ENCODE results near the gene CASP10.
"Not testable (repeated sequence)": the region's sequence is repeated elsewhere in the genome, so short reads cannot be mapped to it uniquely, and the experiment has no call there.

The CASP10 gene

GRCh38 chr2:201182650-201183364 is at the start of gene CASP10:
Gene CASP10 (plus strand): TSS chr2:201183141. CDS start chr2:201185778, 2,637 bp downstream.
- DNase-seq = no peak

GRCh38 chr2:201135386-201135785 is 47.6 kb upstream of the CASP10 start:
- DNase-seq = no peak

- DNase-seq = no peak
Measured at GRCh38 chr2:201136889-201137321, 46.0 kb upstream of the CASP10 start.

- no peak for DNase-seq
Measured at GRCh38 chr2:201137505-201138400, 45.2 kb upstream of the CASP10 start.

- DNase-seq = no peak
Measured at GRCh38 chr2:201138401-201138970, 44.5 kb upstream of the CASP10 start.

GRCh38 chr2:201138986-201139781 is 43.8 kb upstream of the CASP10 start:
- DNase-seq = not testable (repeated sequence)

- no peak for DNase-seq
Measured at GRCh38 chr2:201139836-201140604, 42.9 kb upstream of the CASP10 start.

GRCh38 chr2:201144101-201145051 is 38.6 kb upstream of the CASP10 start:
- DNase-seq = no peak

GRCh38 chr2:201148434-201148990 is 34.4 kb upstream of the CASP10 start:
- no peak for DNase-seq

- no peak for DNase-seq
Measured at GRCh38 chr2:201149064-201149820, 33.7 kb upstream of the CASP10 start.

GRCh38 chr2:201149821-201150165 is 33.1 kb upstream of the CASP10 start:
- DNase-seq = not testable (repeated sequence)

GRCh38 chr2:201150454-201151020 is 32.4 kb upstream of the CASP10 start:
- no peak for DNase-seq

- no peak for DNase-seq
Measured at GRCh38 chr2:201151127-201151981, 31.6 kb upstream of the CASP10 start.

GRCh38 chr2:201152517-201152916 is 30.4 kb upstream of the CASP10 start:
- no peak for DNase-seq

- no peak for DNase-seq
Measured at GRCh38 chr2:201152999-201153815, 29.7 kb upstream of the CASP10 start.

- no peak for DNase-seq
Measured at GRCh38 chr2:201154615-201155399, 28.1 kb upstream of the CASP10 start.

GRCh38 chr2:201156036-201156435 is 26.9 kb upstream of the CASP10 start:
- DNase-seq = no peak
